Testis (tissue), 2 donors: ENCODE data around the gene SESN3.

Source experiments
- POLR2A ChIP-seq: fragments of 450-650 bp; IDR thresholded peaks from one replicate; pipeline ENCODE4 v1.6.1; 2017; ENCODE audit warnings: antibody characterized with exemption, mild to moderate bottlenecking, moderate library complexity
- TF ChIP-seq, protein P1 (sequence below), 3 experiments: fragments of 450-650 bp in 2 of 3; fragments of 200-600 bp in 1 of 3; sonication (generic) in 1 of 3; IDR thresholded peaks; one replicate each; pipeline ENCODE4 v1.5.1; 2016 to 2019; ENCODE audit warnings: antibody characterized with exemption in 3 of 3, mild to moderate bottlenecking in 2 of 3, moderate library complexity in 1 of 3

DNA sequence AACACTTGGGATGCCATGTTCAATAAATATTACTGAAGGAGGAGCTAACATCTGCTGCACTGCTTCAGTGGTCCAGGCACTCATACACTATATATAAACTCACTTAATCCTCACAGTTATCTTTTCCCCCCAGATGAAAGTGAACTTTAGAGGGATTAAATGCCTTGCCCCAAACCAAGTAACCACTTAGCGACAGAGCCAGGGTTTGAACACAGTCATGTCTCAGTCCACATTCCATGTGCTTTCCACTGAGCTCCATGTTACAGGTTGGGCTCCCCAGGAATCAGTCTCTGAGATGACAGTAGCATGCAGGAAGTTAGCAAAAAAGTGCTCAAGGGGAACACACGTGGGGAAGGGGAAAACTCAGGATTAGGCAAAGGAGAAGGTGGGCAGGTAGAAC is 82.1 kb downstream of the SESN3 start:
- TF ChIP-seq, protein P1, sequence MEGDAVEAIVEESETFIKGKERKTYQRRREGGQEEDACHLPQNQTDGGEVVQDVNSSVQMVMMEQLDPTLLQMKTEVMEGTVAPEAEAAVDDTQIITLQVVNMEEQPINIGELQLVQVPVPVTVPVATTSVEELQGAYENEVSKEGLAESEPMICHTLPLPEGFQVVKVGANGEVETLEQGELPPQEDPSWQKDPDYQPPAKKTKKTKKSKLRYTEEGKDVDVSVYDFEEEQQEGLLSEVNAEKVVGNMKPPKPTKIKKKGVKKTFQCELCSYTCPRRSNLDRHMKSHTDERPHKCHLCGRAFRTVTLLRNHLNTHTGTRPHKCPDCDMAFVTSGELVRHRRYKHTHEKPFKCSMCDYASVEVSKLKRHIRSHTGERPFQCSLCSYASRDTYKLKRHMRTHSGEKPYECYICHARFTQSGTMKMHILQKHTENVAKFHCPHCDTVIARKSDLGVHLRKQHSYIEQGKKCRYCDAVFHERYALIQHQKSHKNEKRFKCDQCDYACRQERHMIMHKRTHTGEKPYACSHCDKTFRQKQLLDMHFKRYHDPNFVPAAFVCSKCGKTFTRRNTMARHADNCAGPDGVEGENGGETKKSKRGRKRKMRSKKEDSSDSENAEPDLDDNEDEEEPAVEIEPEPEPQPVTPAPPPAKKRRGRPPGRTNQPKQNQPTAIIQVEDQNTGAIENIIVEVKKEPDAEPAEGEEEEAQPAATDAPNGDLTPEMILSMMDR (IDR thresholded peaks at IDR 0.05), result no peak
- no peak for TF ChIP-seq POLR2A
